ENCODE measurements around the gene ATP8B3. TPM values are rescaled to one million over a fixed set of nuclear protein-coding genes. Genes with fewer than 3 reads are reported as not detected.

ATP8B3 gene
- total and polyA plus RNA-seq, 10 of the 15 experiments (the other 5 are each of a cell fraction or from before 2014, with no cell fraction given) = 0.13 to 1.7 (median 0.52) TPM

- no peak for TF ChIP-seq SKIL (IDR thresholded peaks at IDR 0.05; ENCODE audit: low read depth, poor library complexity, severe bottlenecking)
- TF ChIP-seq ZNF207 (IDR thresholded peaks at IDR 0.05; ENCODE audit: borderline replicate concordance) = no peak
- TF ChIP-seq NFYA (IDR thresholded peaks at IDR 0.05; ENCODE audit: borderline replicate concordance, low read depth, low read length) = no peak
- no peak for TF ChIP-seq RELB (IDR thresholded peaks at IDR 0.05; ENCODE audit: low read depth)
- TF ChIP-seq NR2C2 (IDR thresholded peaks at IDR 0.05; ENCODE audit: borderline replicate concordance, control insufficient read depth, insufficient read length, low read depth) = no peak
- no peak for TF ChIP-seq ASH2L (IDR thresholded peaks at IDR 0.05; ENCODE audit: borderline replicate concordance, low read depth)
- no peak for TF ChIP-seq HCFC1 (IDR thresholded peaks at IDR 0.05; ENCODE audit: low read length)
- TF ChIP-seq POU2F2 (IDR thresholded peaks at IDR 0.05; ENCODE audit: borderline replicate concordance, low read depth, low read length) = no peak
- no peak; a peak in 1 of 4 replicates for TF ChIP-seq SRF (IDR thresholded peaks at IDR 0.05; ENCODE audit: low read depth in 2 of 2, low read length in 2 of 2)
- no peak for TF ChIP-seq REST (IDR thresholded peaks at IDR 0.05; ENCODE audit: low read depth, low read length)
- peak; percentile 22 for TF ChIP-seq SP1 (IDR thresholded peaks at IDR 0.05; ENCODE audit: low read depth, low read length)
- no peak for TF ChIP-seq TARDBP (IDR thresholded peaks at IDR 0.05; ENCODE audit: borderline replicate concordance)
- no peak for TF ChIP-seq USF2 (IDR thresholded peaks at IDR 0.05; ENCODE audit: borderline replicate concordance, low read depth, low read length)
- TF ChIP-seq MEF2A (IDR thresholded peaks at IDR 0.05; ENCODE audit: insufficient read depth, low read depth, low read length) = no peak
- TF ChIP-seq NFXL1 (IDR thresholded peaks at IDR 0.05; ENCODE audit: borderline replicate concordance) = no peak
- no peak for TF ChIP-seq FOXM1 (IDR thresholded peaks at IDR 0.05; ENCODE audit: low read depth, low read length)
- no peak for TF ChIP-seq BRCA1 (IDR thresholded peaks at IDR 0.05; ENCODE audit: low read depth, low read length)
- TF ChIP-seq NFYB (IDR thresholded peaks at IDR 0.05; ENCODE audit: insufficient read depth, low read depth, low read length) = no peak
- no peak for TF ChIP-seq NR2F1 (conservative IDR thresholded peaks at IDR 0.05)
- TF ChIP-seq HDAC2 (IDR thresholded peaks at IDR 0.05) = no peak
- TF ChIP-seq IKZF2 (IDR thresholded peaks at IDR 0.05) = no peak
- TF ChIP-seq CREB1 (IDR thresholded peaks at IDR 0.05; ENCODE audit: low read depth) = no peak
- no peak for TF ChIP-seq ZZZ3 (IDR thresholded peaks at IDR 0.05; ENCODE audit: control insufficient read depth, insufficient read length, low read depth)
Measured at GRCh38 chr19:1855040-1855827, 43.2 kb upstream of the ATP8B3 start (continued).

Data from GM12878 (cell line).